Upper lobe of left lung (tissue), 6 donors: Measurements from ENCODE around the gene PRKAR2B. TPM values are rescaled to one million over a fixed set of nuclear protein-coding genes. Genes with fewer than 3 reads are reported as not detected.

ENCODE experiments used
- ATAC-seq, 2 donors: fragments of 200-7000 bp; cut with Tn5 transposase; one replicate each; pipeline ENCODE4 v1.9.1; 2022; ENCODE audit warnings: mild to moderate bottlenecking in 2 of 2, moderate library complexity in 2 of 2; ENCODE audit not compliant: low FRiP score in 2 of 2
- DNase-seq, 2 donors: peaks; one replicate each; pipeline ENCODE4 v3.0.0-alpha.2; 2019 to 2020
- H3K27ac ChIP-seq, 4 donors: fragments of 200-600 bp; sonication (generic); one replicate each; pipeline ENCODE4 v1.5.1; 2016 to 2019
- H3K27me3 ChIP-seq, 4 donors: fragments of 200-600 bp; sonication (generic); one replicate each; pipeline ENCODE4 v1.5.1; 2017 to 2019
- H3K36me3 ChIP-seq, 4 donors: fragments of 200-600 bp; sonication (generic); one replicate each; pipeline ENCODE4 v1.5.1; 2016 to 2019
- H3K4me1 ChIP-seq, 4 donors: fragments of 200-600 bp; sonication (generic); one replicate each; pipeline ENCODE4 v1.5.1; 2018 to 2019
- H3K4me3 ChIP-seq, 4 donors: fragments of 200-600 bp; sonication (generic); one replicate each; pipeline ENCODE4 v1.5.1; 2017 to 2019; ENCODE audit warnings: mild to moderate bottlenecking in 2 of 4, moderate library complexity in 1 of 4
- H3K9me3 ChIP-seq, 4 donors: fragments of 200-600 bp; sonication (generic); one replicate each; pipeline ENCODE4 v1.5.1; 2018 to 2019
- EP300 ChIP-seq, 4 donors: sonication (generic); formaldehyde crosslinking; IDR thresholded peaks; one replicate each; pipeline ENCODE4 v1.5.1; 2017; ENCODE audit warnings: antibody characterized with exemption in 4 of 4, control low read depth in 2 of 4
- POLR2A ChIP-seq, 4 donors: fragments of 450-650 bp; IDR thresholded peaks; one replicate each; pipeline ENCODE4 v1.5.1; 2016 to 2017; ENCODE audit warnings: antibody characterized with exemption in 4 of 4, mild to moderate bottlenecking in 2 of 4
- POLR2AphosphoS5 ChIP-seq, 2 donors: sonication (generic); formaldehyde crosslinking; IDR thresholded peaks; one replicate each; pipeline ENCODE4 v1.5.1; 2017; ENCODE audit warnings: antibody characterized with exemption in 2 of 2
- WGBS, 2 donors: methylation state at CpG; one replicate each; pipeline ENCODE4 v1.1.5; 2017 to 2018; 5-methylcytosine and 5-hydroxymethylcytosine counted together
- total RNA-seq, 6 donors: library from RNA; depleted of rRNA in 4 of 6; stranded (reverse); fragments of >200 nt in 4 of 6; gene quantifications; one replicate each; pipeline versions ENCODE4 v1.1.0 to v1.2.1, GENCODE V29; 2016 to 2021
- TF ChIP-seq, protein P1 (sequence below), 6 experiments: fragments of 450-650 bp in 4 of 6; fragments of 200-600 bp in 2 of 6; sonication (generic) in 2 of 6; IDR thresholded peaks; one replicate each; pipeline ENCODE4 v1.5.1; 2016 to 2019; ENCODE audit warnings: antibody characterized with exemption in 6 of 6
- donor health status: DM: no; HTN: no; CAD: no; lungs with moderate emphysema.
- donor health status: DM: no; HTN: yes; CAD: no; lungs with severe emphysema.

Gene PRKAR2B
- total RNA-seq, 6 donors from 2014 or later, result 6.5 to 24.1 (median 9.8) TPM

DNA sequence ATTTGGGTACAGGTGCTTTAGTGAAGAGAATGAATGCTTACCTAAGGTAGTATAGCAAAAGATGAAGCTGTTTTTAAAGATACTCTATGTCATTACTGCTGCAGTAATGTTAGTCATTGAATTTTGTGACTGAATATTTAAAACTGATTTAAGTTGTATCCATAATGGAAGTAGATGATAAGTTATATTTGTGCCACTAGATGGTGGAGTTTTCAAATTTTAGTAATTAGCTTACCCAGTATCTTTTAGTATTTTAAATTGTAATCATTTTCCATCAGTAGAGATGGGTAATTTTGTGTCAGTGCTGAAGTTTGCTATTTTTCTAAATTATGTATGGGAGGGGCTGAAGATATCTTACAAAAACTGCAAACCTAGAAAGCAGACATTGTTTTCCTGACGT, 149.5 kb downstream of the PRKAR2B start:
- no peak overlapping the region for H3K4me3 ChIP-seq
- no peaks in the 10 kb centered on the region for H3K27me3 ChIP-seq

DNA sequence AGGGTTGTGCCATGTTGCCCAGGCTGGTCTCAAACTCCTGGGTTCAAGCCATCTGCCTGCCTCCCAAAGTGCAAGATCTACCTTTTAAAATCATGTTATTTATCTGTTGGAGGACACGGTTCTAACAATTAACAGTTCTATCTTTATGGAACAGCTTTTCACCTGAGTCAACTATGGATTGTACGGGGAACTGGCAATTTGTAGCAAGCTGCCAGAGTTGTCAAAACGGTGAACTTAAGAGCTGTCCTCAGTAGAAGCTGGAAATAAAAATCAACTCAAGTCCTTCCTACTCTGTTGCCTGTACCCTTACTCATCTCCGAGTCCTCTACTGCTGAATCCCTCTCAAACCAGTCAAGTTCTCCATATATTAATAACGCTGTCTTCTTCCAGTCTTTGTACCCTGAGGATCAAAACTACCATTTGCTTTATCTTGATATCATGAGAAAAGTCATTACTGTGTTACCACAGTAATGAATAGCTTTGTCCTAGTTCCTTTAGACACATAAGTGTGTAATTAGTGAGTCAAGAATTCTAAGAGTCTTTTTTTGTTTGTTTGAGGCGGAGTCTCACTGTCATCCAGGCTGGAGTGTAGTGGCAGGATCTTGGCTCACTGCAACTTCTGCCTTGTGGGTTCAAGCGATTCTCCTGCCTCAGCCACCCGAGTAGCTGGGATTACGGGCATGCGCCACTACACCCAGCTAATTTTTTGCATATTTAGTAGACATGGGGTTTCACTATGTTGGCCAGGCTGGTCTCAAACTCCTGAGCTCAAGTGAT, 152.5 kb downstream of the PRKAR2B start:
- peaks cover 17 to 79% (median 40%) of the 10 kb centered on the region in 4 donors for H3K36me3 ChIP-seq
- peak overlapping the region; percentile 13 to 69 (median 60) for H3K27ac ChIP-seq
- 64 to 80% methylated on average over 10 of the region's 10 CpGs for WGBS, 2 donors

More for the DNA sequence above, 149.5 kb downstream of the PRKAR2B start:
- no peak for TF ChIP-seq EP300 (IDR thresholded peaks at IDR 0.05)
- TF ChIP-seq POLR2AphosphoS5 (IDR thresholded peaks at IDR 0.05), result no peak
- no peak for TF ChIP-seq POLR2A (IDR thresholded peaks at IDR 0.05)
- TF ChIP-seq, protein P1, sequence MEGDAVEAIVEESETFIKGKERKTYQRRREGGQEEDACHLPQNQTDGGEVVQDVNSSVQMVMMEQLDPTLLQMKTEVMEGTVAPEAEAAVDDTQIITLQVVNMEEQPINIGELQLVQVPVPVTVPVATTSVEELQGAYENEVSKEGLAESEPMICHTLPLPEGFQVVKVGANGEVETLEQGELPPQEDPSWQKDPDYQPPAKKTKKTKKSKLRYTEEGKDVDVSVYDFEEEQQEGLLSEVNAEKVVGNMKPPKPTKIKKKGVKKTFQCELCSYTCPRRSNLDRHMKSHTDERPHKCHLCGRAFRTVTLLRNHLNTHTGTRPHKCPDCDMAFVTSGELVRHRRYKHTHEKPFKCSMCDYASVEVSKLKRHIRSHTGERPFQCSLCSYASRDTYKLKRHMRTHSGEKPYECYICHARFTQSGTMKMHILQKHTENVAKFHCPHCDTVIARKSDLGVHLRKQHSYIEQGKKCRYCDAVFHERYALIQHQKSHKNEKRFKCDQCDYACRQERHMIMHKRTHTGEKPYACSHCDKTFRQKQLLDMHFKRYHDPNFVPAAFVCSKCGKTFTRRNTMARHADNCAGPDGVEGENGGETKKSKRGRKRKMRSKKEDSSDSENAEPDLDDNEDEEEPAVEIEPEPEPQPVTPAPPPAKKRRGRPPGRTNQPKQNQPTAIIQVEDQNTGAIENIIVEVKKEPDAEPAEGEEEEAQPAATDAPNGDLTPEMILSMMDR (IDR thresholded peaks at IDR 0.05), result no peak
- 73 to 89% methylated on average over 1 of the region's 1 CpG for WGBS, 2 donors
- DNase-seq, result no peak
- H3K9me3 ChIP-seq, result no peaks in the 10 kb centered on the region
- peaks cover 17 to 79% (median 40%) of the 10 kb centered on the region in 4 donors for H3K36me3 ChIP-seq
- H3K27ac ChIP-seq, result no peak overlapping the region
- no peak for ATAC-seq
- peaks cover 9 to 23% (median 11%) of the 10 kb centered on the region in 4 donors for H3K4me1 ChIP-seq

DNA sequence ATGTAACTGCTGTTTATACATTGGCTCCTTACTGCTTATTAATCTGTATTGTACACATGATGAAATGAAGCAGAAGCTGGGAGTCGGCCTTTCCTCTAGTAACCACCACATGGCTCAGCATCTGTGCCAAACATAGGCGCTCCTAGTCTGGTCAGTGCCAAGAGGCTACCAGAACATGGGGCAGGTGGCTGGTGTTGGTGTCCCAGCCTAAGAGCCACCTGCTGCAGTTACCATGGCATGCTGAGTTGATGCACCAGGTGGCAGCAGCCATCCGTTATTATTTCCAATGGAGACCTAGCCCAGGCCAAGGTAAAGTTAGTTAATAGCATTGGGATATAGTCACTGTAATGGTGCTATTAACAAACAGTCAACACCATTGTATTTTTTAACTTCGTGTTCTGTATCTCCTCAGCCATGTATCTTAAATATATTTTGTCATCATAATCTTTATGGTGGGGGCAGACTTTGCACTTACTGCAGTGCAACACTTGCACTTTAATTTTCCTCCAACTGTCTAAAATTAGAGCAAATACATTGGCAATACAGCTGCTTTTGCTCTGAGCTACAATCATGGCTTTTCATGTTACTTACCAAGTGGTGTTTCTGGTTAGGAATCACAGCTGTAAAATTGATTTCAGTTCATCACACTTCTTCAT, 157.4 kb downstream of the PRKAR2B start:
- Histone ChIP-seq H3K36me3 (peaks cover 9 to 99% (median 56%) of the 10 kb centered on the region in 4 donors), H3K4me3 (no peak overlapping the region), H3K9me3 (no peaks in the 10 kb centered on the region), H3K4me1 (peaks cover 0 to 9% (median 2%) of the 10 kb centered on the region in 4 donors), H3K27ac (no peak overlapping the region), H3K27me3 (no peaks in the 10 kb centered on the region)
- no peak for ATAC-seq
- WGBS, 2 donors, result 81 to 91% methylated on average over 4 of the region's 4 CpGs
- DNase-seq, result peak in 1 of 2 donors; percentile 33
- TF ChIP-seq, protein P1 (IDR thresholded peaks at IDR 0.05), result peak in 5 of 6 experiments; percentile 16 to 49 (median 33)
- TF ChIP-seq EP300 (IDR thresholded peaks at IDR 0.05), result no peak

More for the DNA sequence above, 152.5 kb downstream of the PRKAR2B start:
- ATAC-seq, result peak; percentile 50 to 89
- Histone ChIP-seq H3K27me3 (no peaks in the 10 kb centered on the region), H3K4me3 (no peak overlapping the region), H3K4me1 (peaks cover 9 to 23% (median 14%) of the 10 kb centered on the region in 4 donors), H3K9me3 (no peaks in the 10 kb centered on the region)
- TF ChIP-seq EP300 (IDR thresholded peaks at IDR 0.05) (no peak), POLR2AphosphoS5 (IDR thresholded peaks at IDR 0.05) (no peak)
- peak in 1 of 2 donors; percentile 71 for DNase-seq

DNA sequence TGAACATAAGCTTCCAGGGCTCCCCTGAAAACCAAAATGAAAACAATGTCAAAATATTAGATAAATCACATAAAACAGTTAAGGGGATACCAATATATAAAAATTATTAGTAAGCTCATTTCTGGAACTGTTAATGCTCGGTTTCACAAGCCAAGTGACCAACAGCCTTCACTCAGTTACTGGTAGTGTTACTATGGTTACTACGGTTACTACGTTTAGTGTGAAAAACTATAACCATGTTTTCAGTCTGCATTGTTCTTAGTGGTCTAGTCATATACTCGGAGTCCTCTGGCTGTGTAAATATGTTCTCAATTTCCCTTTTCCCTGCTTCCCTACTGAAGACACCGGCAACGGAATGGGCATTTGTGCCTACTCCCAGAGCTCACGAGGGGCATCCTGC, 159.1 kb downstream of the PRKAR2B start:
- Histone ChIP-seq H3K27ac (no peak overlapping the region), H3K27me3 (no peaks in the 10 kb centered on the region), H3K9me3 (no peaks in the 10 kb centered on the region), H3K36me3 (peaks cover 9 to 90% (median 44%) of the 10 kb centered on the region in 4 donors), H3K4me3 (no peak overlapping the region), H3K4me1 (peaks cover 0 to 14% (median 3%) of the 10 kb centered on the region in 4 donors)
- DNase-seq, result no peak
- TF ChIP-seq POLR2A (IDR thresholded peaks at IDR 0.05) (no peak), EP300 (IDR thresholded peaks at IDR 0.05) (no peak), POLR2AphosphoS5 (IDR thresholded peaks at IDR 0.05) (no peak)
- TF ChIP-seq, protein P1 (IDR thresholded peaks at IDR 0.05), result no peak
- WGBS, 2 donors, result 94 to 96% methylated on average over 7 of the region's 7 CpGs
- ATAC-seq, result no peak

DNA sequence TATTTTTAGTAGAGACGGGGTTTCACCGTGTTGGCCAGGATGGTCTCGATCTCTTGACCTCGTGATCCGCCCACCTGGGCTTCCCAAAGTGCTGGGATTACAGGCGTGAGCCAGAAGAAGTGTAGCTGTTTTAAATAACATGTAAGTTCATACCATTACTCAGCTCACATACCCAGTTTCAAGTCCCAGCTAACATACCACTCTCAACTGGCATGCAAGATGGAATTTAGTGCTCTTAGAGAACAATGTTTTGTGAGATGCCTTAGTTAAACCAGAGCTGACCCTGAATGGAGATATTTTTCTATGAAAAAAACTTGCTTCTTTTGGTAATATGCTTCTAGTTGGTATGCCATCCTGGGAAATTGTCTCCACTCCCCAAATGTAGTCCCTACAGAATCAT, 161.6 kb downstream of the PRKAR2B start:
- ATAC-seq (no peak), DNase-seq (no peak)
- Histone ChIP-seq H3K9me3 (no peaks in the 10 kb centered on the region), H3K27me3 (no peaks in the 10 kb centered on the region), H3K27ac (no peak overlapping the region), H3K4me1 (peaks cover 0 to 8% (median 3%) of the 10 kb centered on the region in 4 donors), H3K4me3 (no peak overlapping the region), H3K36me3 (peaks cover 2 to 82% (median 40%) of the 10 kb centered on the region in 4 donors)
- WGBS, 2 donors, result 94 to 97% methylated on average over 6 of the region's 6 CpGs
- TF ChIP-seq, protein P1 (IDR thresholded peaks at IDR 0.05), result no peak
- TF ChIP-seq EP300 (IDR thresholded peaks at IDR 0.05) (no peak), POLR2AphosphoS5 (IDR thresholded peaks at IDR 0.05) (no peak), POLR2A (IDR thresholded peaks at IDR 0.05) (no peak)
